HG02943 (cell line): ENCODE measurements around the gene ADAM11.
"Not testable (repeated sequence)": the region's sequence is repeated elsewhere in the genome, so short reads cannot be mapped to it uniquely, and the experiment has no call there.

Experiments
- ATAC-seq: cut with Tn5 transposase; IDR thresholded peaks from one replicate; pipeline ENCODE4 v1.9.1; 2021; ENCODE audit warnings: mild to moderate bottlenecking, low read depth, moderate library complexity; ENCODE audit not compliant: unreplicated experiment

Gene ADAM11, protein sequence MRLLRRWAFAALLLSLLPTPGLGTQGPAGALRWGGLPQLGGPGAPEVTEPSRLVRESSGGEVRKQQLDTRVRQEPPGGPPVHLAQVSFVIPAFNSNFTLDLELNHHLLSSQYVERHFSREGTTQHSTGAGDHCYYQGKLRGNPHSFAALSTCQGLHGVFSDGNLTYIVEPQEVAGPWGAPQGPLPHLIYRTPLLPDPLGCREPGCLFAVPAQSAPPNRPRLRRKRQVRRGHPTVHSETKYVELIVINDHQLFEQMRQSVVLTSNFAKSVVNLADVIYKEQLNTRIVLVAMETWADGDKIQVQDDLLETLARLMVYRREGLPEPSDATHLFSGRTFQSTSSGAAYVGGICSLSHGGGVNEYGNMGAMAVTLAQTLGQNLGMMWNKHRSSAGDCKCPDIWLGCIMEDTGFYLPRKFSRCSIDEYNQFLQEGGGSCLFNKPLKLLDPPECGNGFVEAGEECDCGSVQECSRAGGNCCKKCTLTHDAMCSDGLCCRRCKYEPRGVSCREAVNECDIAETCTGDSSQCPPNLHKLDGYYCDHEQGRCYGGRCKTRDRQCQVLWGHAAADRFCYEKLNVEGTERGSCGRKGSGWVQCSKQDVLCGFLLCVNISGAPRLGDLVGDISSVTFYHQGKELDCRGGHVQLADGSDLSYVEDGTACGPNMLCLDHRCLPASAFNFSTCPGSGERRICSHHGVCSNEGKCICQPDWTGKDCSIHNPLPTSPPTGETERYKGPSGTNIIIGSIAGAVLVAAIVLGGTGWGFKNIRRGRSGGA

DNA sequence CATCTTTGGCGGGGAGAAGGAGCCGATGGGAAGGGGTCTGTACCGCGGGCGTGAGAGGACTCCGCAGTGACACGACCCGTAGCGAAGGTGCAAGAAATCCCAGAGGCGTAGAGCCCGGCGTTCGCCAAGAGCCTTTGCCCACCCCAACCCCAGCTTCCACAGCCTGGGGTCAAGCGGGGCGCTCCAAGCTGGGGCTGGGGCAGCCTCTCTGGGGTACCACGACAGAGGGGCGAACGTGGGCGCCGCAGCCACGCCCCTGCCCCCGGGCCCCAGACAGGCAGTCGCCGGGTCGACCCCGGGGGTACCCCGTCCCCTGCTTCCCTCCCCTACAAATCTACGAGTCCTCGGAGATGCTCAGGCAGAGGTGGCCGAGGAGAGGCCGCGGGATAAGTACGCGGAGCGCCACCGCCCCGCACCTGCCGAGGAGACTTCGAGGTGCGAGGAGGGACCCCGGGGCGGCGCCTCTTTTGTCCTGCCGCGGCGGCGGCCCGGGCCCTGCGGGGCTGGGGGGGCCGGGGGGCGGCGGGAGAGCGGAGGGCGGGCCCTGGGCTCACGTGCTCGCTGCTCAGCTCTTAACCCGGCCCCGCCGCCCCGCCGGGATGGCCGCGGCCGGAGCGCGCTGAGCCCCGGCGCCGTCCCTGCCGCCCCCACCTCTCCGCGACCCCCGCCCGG lies at the start of gene ADAM11:
Gene ADAM11, plus strand, starts transcription at position 575 of the 672 bp plus-strand sequence. CDS start 212 bp downstream, outside the sequence.
- ATAC-seq = no peak

DNA sequence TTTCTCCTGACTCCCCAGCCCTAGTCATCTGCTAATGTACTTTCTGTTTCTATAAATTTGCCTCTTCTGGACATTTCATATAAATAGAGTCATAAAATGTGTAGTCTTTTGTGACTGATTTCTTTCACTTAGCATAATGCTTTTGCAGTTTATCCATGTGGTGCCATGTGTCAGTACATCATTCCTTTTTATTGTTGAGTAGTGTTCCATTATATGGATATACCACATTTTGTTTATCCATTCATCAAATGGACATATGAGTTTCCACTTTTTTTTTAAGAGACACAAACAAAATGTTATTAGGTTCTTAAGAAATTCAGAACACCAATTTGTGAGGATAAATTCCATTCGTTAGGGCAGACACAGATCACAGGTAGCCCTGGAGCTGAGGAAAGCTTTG lies 39.3 kb upstream of the ADAM11 start:
- no peak for ATAC-seq

DNA sequence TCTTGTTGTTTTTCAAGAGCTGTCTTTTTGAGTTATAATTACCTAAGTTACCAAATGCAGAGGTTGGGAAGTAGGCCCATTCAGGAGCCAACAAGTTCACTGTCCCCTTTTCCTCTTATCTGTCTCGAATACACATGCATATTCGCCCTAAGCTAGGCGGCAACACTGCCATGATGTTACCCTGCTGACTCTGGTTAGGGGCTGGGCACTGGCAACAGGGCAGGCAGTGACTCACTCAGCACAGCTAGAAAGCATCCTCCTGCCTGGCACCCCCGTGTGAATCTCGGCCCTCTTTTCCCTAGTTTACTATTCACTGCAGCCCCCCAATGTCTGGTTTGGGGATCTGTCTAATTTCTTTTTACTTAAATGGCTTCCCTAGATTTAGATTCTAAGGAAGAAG lies 36.5 kb upstream of the ADAM11 start:
- ATAC-seq = no peak

DNA sequence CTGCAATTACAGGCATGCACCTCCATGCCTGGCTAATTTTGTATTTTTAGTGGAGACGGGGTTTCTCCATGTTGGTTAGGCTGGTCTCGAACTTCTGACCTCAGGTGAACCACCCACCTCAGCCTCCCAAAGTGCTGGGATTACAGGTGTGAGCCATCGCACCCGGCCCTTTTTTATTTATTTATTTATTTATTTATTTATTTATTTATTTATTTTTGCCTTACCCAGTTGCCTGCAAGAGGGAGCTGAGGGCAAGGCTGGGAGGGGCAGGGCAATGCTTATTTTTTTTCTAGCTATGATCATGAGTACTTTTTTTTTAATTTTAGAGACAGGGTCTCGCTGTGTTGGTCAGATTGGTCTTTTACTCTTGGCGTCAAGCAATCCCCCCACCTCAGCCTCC lies 32.7 kb upstream of the ADAM11 start:
- not testable (repeated sequence) for ATAC-seq

DNA sequence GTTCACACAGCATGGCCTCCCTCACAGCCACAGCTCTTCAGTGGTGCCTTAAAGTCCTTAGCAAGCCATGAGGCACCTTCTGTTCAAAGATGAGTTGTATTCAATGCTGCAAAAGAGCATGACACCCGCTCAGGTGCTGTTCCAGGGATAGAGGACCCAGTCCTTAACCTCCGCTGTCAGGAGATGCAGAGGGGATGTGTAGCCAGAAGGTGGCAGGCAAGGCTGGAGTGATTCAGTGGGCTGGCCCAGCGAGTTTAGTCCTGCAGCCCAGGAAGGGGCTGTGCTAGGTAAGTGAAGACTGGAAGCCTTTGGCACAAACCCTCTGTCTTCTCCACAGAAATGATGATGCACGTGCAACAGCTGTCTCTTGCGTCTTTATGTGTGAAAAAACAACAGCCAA lies 25.0 kb upstream of the ADAM11 start:
- ATAC-seq = no peak

DNA sequence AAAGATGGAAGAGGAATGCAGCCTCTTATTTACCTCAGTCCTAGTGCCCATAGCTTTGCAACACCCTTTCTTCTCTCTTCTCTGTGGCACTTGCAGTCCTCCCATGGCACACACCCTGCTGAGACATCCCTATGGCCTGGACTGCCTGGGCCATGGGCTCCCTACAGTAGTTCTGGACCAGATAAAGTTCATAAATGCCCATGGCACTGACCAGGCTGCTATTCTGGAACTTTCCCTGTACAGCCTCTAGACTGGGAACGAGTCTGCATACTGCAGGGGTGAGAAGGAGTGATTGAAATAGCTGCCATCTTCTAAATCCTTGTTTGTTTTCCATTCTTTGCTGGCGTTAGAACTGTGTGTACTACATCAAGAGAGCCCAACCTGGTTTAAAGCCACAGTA lies 24.5 kb upstream of the ADAM11 start:
- no peak for ATAC-seq

DNA sequence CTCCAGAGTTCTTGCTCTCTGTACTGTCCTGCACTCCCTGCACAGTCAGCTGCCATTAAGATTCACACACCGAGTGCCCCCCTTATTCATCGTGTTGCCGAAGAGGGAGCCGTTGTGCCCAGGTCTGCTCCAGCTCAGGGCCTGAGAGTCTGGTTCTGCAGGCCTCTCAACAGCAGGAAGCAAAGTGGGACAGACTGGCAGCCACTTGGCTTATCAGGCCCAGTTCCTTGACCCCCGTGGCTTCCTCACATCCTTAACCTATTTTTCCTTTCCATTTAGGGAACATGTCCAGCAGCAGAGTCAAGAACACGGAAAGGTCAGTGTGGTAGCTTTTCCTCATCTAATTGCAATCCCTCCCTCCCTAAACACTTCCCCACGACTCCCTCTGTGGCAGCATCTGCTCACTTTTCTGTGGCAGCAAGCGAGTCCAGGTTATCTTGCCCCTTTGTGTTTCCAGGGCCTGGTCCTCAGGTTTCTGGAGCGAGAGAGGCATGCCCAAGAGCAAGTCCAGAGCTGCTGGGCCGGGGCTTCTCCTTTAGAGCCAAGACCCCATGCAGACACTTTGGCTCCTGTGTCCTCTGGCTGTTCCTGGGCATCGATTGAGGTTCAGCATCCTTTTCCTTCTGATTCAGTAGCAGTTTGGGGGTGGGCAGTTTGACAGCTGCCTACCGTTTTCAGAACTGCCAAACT lies 22.1 kb upstream of the ADAM11 start:
- ATAC-seq = no peak

DNA sequence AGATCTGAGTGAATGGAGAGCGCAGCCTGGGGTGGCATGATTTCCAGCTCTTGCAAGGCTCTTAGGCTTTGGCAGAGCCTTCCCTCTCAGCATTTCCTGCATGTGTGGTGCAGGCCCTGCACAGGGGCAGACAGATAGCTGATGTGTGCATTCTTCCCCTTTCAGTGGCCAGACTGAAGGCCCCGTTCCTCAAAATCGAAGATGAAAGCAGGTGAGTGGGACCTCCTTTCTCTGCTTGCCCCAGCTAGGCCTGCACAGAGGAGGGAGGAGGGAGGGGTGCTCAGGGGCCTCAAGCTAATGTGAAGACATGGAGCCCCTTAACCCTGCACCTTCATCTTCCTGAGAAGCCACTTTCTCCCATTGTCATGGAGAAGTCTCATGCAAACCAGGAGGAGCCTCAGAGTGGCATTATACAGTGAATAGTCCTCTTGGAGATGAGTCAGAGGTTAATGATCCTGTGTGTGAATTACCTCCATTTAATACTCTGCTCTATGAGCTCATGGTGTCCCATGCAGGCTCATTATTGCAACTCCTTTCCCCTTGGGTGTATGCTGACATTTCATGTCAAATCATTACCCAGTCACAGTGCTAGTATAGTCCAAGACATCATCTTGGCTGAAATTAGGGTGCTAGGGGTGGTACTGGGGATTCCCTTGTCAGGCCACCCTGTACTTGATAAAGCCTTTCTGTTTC lies 20.4 kb upstream of the ADAM11 start:
- no peak for ATAC-seq

DNA sequence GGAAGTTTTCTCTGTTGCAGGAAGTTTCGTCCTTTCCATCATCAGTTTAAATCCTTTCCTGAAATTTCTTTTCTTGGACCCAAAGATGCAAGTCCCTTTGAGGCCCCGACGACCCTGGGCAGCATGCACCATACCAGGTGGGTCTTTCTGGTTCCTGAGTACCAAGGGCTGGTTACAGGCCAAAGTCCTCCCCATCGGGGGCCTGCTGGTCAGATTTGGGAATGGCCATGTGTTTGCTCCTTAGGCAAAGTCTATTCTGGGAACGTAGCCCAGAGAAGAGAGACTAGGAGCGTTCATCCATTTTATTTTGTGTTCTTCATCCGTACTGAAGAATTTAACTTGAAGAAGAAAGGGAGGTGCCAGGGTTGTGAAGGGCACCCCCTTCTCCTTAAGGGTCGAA lies 17.5 kb upstream of the ADAM11 start:
- ATAC-seq = no peak

DNA sequence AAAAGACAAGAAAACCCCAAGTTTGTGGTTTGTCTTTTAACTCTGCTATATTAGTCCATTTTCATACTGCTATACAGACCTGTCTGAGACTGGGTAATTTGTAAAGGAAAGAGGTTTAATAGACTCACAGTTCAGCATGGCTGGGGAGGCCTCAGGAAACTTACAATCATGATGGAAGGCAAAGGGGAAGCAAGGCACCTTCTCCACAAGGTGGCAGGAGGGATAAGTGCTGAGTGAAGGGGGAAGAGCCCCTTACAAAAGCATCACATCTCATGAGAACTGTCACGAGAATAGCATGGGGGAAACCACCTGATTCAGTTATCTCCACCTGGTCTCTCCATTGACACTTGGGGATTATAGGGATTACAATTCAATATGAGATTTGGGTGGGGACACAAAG lies 13.5 kb upstream of the ADAM11 start:
- no peak for ATAC-seq

DNA sequence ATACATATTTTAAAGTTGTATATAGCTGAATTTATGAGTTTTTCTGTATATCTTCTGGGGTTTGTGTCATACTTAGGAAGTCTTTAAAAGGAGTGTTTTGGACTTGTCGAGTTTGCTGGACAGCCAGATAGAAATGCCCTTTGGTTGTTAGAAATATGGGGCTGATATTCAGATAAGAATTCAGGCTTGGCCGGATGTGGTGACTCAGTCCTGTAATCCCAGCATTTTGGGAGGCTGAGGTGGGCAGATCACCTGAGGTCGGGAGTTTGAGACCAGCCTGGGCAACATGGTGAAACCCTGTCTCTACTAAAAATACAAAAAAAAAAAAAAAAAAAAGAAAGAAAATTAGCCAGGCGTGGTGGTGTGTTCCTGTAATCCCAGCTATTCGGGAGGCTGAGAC lies 13.1 kb upstream of the ADAM11 start:
- ATAC-seq = not testable (repeated sequence)

DNA sequence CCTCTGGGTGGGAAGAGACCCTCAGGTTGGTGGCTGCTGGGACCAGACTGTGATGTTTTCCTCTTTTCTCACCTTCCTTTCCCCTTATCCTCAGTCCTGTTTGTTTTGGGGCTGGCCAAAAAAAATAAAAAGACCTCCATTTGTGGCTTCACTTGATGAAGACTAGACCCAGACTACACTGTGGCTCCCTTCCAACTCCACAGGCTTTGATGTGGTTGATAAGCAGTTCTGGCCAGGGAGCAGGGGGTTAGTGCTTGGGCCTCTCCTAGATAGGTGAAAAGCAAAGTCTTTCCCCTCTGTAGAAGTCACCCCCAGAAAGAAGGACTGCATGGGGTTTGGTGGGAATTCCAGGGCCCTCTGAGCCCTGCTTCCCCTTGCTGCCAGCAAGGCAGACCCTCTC lies 11.2 kb upstream of the ADAM11 start:
- ATAC-seq = no peak

DNA sequence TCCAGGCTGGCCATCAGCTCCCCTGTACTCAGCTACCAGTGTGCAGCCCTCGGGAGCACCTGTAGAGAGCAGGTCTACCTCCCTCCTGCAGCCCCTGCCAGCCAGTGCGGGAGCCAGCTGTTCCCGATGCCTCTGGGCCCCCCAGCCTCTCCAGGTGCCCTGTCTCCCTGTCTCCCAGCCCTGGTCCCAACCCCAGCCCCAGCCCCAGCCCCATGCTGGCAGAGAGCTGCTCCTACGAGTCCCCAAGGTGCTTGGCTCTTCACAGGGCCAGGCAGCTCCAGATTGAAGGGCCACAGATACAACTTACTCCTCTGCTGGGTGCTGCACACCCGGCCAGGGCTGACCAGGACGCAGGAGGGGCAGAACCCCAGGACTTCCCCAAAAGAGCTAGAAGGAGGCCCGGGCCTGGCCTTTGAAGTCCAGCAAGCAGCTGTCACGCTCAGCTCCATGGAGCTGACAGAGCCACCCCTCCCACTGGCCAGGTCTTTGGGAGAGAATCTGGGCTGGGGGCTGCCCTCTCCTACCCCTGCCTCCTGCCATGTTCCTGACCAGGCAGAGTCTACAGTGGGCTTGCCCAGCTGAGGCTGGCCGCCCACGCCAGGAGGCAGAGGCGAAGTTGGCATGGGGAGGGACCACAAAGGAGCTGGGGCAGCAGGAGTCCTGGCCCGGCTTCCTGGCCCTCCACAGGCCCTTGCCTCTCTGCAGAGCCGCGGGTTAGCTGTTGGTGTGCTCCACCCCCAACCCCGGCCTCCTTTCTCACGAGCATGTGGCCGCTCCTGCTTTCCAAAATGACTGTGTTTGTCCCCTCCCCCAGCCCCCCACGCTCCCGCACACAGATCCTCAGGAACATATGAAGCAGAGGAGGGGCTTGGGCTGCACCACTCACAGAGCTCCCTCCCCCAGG lies 9.5 kb upstream of the ADAM11 start:
- no peak for ATAC-seq

DNA sequence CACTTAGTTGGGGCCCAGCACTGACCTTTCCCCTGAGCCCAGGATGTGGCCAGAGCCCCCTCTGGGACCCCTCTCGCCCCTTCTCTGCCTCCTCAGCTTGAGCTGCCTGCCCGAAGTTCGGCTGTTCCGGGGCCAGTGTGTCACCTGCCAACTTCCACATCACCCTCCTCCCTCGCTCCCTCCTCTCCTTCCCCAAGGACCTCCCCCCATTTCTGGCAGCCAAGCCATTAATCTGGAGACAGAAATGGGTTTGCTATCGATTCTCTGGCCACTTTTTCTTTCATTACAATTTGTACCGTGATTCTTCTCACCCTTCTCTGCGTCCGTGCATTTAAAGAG lies 8.8 kb upstream of the ADAM11 start:
- ATAC-seq = no peak

DNA sequence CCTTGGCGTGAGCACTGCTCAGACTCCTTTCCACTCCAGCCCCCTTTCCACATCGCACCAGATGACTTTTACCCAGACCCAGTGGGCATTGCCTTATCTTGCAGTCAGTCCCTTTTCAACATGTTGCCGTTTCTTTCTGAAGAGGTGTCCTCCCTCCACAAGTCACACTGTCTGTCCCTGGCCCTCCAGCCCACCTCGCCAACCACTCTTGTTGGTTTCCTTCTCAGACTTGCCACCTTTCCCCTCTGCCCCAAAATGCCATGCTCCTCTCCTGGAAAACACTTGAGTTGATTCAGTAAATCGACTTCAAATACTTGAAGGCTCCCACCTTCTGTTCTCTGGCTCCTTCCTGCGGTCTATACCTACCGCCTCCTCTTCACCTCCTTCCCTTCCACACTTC lies 7.5 kb upstream of the ADAM11 start:
- ATAC-seq = no peak

DNA sequence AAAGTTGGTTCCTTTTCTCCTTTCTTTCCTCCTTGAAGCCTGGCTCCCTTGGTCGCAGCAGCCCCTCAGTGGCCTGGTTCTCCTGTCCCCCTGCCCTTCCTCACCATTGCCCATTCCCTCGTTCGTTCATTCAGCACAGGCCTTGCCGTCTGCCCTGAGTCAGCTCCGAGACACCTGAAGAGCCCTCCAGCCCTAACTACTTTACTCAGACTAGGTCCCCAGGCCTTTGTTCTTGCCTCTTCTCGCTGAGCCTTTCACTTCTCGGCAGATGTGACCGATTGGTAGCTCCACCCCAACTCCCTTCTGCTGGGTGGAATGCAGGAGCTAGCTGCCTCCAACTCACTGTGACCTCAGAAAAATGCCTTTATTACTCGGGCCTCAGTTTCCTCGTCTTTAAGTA lies 7.0 kb upstream of the ADAM11 start:
- no peak for ATAC-seq

DNA sequence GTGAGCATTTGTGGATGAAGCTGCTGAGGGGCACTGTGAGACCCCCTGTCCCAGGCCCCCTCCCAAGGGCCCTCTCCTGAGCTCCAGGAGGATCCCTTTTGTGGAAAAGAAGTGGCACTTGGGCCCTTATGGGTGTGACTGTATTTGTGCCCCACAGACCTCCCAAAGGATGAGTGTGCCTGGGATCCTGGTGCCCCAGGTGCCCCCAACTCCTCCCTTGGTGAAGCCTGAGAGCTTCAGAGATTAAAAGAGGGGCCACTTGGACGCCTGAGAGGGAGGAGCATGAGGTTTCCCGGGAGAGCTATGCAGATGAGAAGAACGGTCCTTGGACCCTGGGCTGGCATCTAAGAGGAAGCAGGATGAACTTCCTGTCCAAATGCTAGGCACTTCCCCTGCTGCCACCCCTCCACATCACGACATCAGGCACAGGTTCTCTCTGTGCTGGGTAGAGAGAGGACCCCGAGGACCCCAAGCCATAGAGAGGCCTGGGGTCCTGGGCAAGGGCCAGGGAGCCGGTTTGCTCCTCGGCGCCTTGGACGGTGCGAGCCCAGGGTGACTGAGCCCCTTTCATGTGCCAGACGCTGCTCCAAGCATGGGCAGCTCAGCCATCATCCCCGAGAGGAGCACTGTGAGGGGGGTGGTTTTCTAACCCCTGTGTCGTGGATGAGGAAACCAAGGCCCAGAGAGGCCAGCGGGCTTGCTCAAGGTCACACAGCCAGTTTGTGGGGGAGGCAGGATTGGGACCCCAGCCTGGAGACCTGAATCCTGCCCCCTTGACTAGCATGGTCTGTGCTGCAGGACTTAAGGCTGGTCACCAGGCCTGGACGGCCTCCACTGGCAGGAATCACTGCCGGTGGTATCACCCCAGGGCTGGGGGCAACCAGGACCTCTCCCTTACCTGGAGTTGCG lies 5.6 kb upstream of the ADAM11 start:
- no peak for ATAC-seq

DNA sequence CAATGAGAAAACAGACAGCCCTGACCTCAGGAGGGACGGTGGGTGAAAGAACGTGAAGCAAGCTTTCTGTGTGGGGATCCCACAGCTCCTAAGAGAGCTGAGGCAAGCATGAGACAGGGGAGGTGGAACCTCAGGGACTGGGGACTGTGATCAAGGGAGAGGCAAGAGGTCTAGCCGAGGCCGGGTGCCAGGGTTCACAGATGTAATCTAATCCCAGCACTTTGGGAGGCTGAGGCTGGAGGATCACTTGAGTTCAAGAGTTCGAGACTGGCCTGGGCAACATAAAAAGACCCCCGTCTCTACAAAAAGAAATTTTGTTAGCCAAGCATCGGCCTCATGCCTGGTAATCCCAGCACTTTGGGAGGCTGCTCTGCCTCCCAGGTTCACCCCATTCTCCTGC lies 4.5 kb upstream of the ADAM11 start:
- ATAC-seq = no peak
